Loucy (cell line): ENCODE data around the gene SNUPN.

Experiments used
- H2AFZ ChIP-seq: fragments of 200-600 bp; sonication (generic); 2 replicates; pipeline ENCODE4 v1.6.0; 2016; ENCODE audit warnings: antibody characterized with exemption, mild to moderate bottlenecking, low read length, moderate library complexity
- H3F3A ChIP-seq: fragments of 200-600 bp; 2 replicates; pipeline ENCODE4 v1.6.0; 2016; ENCODE audit warnings: antibody characterized with exemption, low read depth, mild to moderate bottlenecking
- H3K27me3 ChIP-seq: fragments of 200-600 bp; sonication (generic); 2 replicates; pipeline ENCODE4 v1.6.1; 2014; ENCODE audit warnings: low read length, mild to moderate bottlenecking; ENCODE audit not compliant: insufficient read depth, poor library complexity, severe bottlenecking
- H3K36me3 ChIP-seq: fragments of 200-600 bp; sonication (generic); 2 replicates; pipeline ENCODE4 v1.6.1; 2016; ENCODE audit warnings: low read length; ENCODE audit not compliant: insufficient read depth
- H3K4me1 ChIP-seq: fragments of 200-600 bp; sonication (generic); 2 replicates; pipeline ENCODE4 v1.5.1; 2014; ENCODE audit warnings: low read length, mild to moderate bottlenecking; ENCODE audit not compliant: insufficient read depth, poor library complexity, severe bottlenecking
- H3K4me2 ChIP-seq: fragments of 200-600 bp; sonication (generic); 2 replicates; pipeline ENCODE4 v1.6.0; 2014; ENCODE audit warnings: antibody characterized with exemption, low read length, low read depth, mild to moderate bottlenecking; ENCODE audit not compliant: poor library complexity, severe bottlenecking
- H3K4me3 ChIP-seq: fragments of 200-600 bp; sonication (generic); 2 replicates; pipeline ENCODE4 v1.5.1; 2014; ENCODE audit warnings: low read length, mild to moderate bottlenecking, mixed read lengths; ENCODE audit not compliant: poor library complexity, severe bottlenecking
- H3K79me2 ChIP-seq: fragments of 200-600 bp; sonication (generic); 2 replicates; pipeline ENCODE4 v1.6.1; 2014; ENCODE audit warnings: low read length; ENCODE audit not compliant: insufficient read depth
- H3K9ac ChIP-seq: fragments of 200-600 bp; sonication (generic); 2 replicates; pipeline ENCODE4 v1.6.0; 2014; ENCODE audit warnings: mild to moderate bottlenecking, low read depth, low read length, moderate library complexity; ENCODE audit not compliant: poor library complexity, severe bottlenecking
- H3K9me2 ChIP-seq: fragments of 200-600 bp; sonication (generic); replicated peaks from 2 replicates; pipeline ENCODE4 v1.6.1; 2016; ENCODE audit warnings: low read depth, low read length, mixed read lengths
- H3K9me3 ChIP-seq: fragments of 200-600 bp; sonication (generic); 2 replicates; pipeline ENCODE4 v1.6.1; 2014; ENCODE audit warnings: mild to moderate bottlenecking, antibody characterized with exemption, low read length, low read depth; ENCODE audit not compliant: insufficient read depth
- H4K20me1 ChIP-seq: fragments of 200-600 bp; sonication (generic); 2 replicates; pipeline ENCODE4 v1.6.0; 2014; ENCODE audit warnings: antibody characterized with exemption, low read length, mild to moderate bottlenecking; ENCODE audit not compliant: insufficient read depth, poor library complexity, severe bottlenecking
- EZH2phosphoT487 ChIP-seq: fragments of 200-600 bp; IDR thresholded peaks from 2 replicates; pipeline ENCODE4 v1.6.1; 2018; ENCODE audit warnings: antibody characterized with exemption, mild to moderate bottlenecking, moderate library complexity, borderline replicate concordance
- TF ChIP-seq, protein P1 (sequence below): fragments of 200-600 bp; sonication (generic); conservative IDR thresholded peaks from 2 replicates; pipeline ENCODE4 v1.5.1; 2014; ENCODE audit warnings: mild to moderate bottlenecking, antibody characterized with exemption, low read length

Gene SNUPN

DNA sequence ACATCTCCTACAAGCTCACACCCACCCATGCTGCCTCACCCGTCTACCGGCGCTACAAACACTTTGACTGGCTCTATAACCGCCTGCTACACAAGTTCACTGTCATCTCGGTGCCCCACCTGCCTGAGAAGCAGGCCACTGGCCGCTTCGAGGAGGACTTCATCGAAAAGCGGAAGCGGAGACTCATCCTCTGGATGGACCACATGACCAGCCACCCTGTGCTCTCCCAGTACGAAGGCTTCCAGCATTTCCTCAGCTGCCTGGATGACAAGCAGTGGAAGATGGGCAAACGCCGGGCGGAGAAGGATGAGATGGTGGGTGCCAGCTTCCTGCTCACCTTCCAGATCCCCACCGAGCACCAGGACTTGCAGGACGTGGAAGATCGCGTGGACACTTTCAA, 24.3 kb upstream of the SNUPN start:
- TF ChIP-seq, protein P1, sequence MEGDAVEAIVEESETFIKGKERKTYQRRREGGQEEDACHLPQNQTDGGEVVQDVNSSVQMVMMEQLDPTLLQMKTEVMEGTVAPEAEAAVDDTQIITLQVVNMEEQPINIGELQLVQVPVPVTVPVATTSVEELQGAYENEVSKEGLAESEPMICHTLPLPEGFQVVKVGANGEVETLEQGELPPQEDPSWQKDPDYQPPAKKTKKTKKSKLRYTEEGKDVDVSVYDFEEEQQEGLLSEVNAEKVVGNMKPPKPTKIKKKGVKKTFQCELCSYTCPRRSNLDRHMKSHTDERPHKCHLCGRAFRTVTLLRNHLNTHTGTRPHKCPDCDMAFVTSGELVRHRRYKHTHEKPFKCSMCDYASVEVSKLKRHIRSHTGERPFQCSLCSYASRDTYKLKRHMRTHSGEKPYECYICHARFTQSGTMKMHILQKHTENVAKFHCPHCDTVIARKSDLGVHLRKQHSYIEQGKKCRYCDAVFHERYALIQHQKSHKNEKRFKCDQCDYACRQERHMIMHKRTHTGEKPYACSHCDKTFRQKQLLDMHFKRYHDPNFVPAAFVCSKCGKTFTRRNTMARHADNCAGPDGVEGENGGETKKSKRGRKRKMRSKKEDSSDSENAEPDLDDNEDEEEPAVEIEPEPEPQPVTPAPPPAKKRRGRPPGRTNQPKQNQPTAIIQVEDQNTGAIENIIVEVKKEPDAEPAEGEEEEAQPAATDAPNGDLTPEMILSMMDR = no peak
- TF ChIP-seq EZH2phosphoT487 = no peak
- no peaks in the 10 kb centered on the region for H3K9me2 ChIP-seq
- H3K9ac ChIP-seq = no peak overlapping the region
- no peaks in the 10 kb centered on the region for H3K36me3 ChIP-seq
- H3K4me2 ChIP-seq = peak overlapping the region; percentile 81
- no peaks in the 10 kb centered on the region for H4K20me1 ChIP-seq
- no peaks in the 10 kb centered on the region for H3K27me3 ChIP-seq
- no peak overlapping the region for H3K4me3 ChIP-seq
- no peaks in the 10 kb centered on the region for H3K9me3 ChIP-seq
- no peak overlapping the region for H2AFZ ChIP-seq
- peaks cover 3% of the 10 kb centered on the region; the same call in 1 of the 2 replicates for H3F3A ChIP-seq
- H3K79me2 ChIP-seq = peaks cover 19% of the 10 kb centered on the region; the same call in 1 of the 2 replicates
- H3K4me1 ChIP-seq = peaks cover 50% of the 10 kb centered on the region

DNA sequence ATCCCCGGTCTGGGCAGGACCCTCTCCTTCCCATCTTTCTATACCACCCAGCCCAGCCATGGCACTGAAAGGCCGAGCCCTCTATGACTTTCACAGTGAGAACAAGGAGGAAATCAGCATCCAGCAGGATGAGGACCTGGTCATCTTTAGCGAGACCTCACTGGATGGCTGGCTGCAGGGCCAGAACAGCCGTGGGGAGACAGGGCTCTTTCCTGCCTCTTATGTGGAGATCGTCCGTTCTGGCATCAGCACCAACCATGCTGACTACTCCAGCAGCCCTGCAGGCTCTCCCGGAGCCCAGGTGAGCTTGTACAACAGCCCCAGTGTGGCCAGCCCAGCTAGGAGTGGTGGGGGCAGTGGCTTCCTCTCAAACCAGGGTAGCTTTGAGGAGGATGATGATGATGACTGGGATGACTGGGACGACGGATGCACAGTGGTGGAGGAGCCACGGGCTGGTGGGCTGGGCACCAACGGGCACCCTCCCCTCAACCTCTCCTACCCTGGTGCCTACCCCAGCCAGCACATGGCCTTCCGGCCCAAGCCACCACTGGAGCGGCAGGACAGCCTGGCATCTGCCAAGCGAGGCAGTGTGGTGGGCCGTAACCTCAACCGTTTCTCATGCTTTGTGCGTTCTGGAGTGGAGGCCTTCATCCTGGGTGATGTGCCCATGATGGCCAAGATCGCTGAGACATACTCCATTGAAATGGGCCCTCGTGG, 23.7 kb upstream of the SNUPN start:
- H2AFZ ChIP-seq = no peak overlapping the region

GRCh38 chr15:75648156-75649000, 22.9 kb upstream of the SNUPN start:
- Histone ChIP-seq H2AFZ (peak overlapping the region; percentile 95), H3K4me1 (peaks cover 48% of the 10 kb centered on the region), H3K4me3 (peak overlapping the region; percentile 91), H3K9me3 (no peaks in the 10 kb centered on the region), H3F3A (peaks cover 3% of the 10 kb centered on the region; the same call in 1 of the 2 replicates), H3K9me2 (no peaks in the 10 kb centered on the region), H3K4me2 (peak overlapping the region; percentile 93), H3K9ac (peak overlapping the region; percentile 81), H3K36me3 (no peaks in the 10 kb centered on the region), H4K20me1 (no peaks in the 10 kb centered on the region), H3K27me3 (no peaks in the 10 kb centered on the region), H3K79me2 (peaks cover 15% of the 10 kb centered on the region; the same call in 1 of the 2 replicates)
- TF ChIP-seq, protein P1 = no peak; the same call in 1 of the 2 replicates
- no peak for TF ChIP-seq EZH2phosphoT487

More for the DNA sequence above, 23.7 kb upstream of the SNUPN start:
- no peaks in the 10 kb centered on the region for H3K36me3 ChIP-seq
- H3K4me3 ChIP-seq = peak overlapping the region; percentile 91
- H3F3A ChIP-seq = peaks cover 3% of the 10 kb centered on the region; the same call in 1 of the 2 replicates
- H3K4me2 ChIP-seq = peak overlapping the region; percentile 93
- peaks cover 48% of the 10 kb centered on the region for H3K4me1 ChIP-seq
- H3K9me2 ChIP-seq = no peaks in the 10 kb centered on the region
- H4K20me1 ChIP-seq = no peaks in the 10 kb centered on the region
- H3K79me2 ChIP-seq = peaks cover 19% of the 10 kb centered on the region; the same call in 1 of the 2 replicates
- no peaks in the 10 kb centered on the region for H3K9me3 ChIP-seq
- TF ChIP-seq, protein P1 = no peak
- no peak for TF ChIP-seq EZH2phosphoT487
- H3K27me3 ChIP-seq = no peaks in the 10 kb centered on the region
- no peak overlapping the region for H3K9ac ChIP-seq
